Activated CD4-positive, alpha-beta T cell treated with anti-CD3 and anti-CD28 coated beads, Interleukin-2, amount 10 ng/mL, durations not matched to agents 7 days and 5 days (primary cell): Measurements from ENCODE around the gene LRRN4CL. TPM values are rescaled to one million over a fixed set of nuclear protein-coding genes. Genes with fewer than 3 reads are reported as not detected.
"Not testable (repeated sequence)": the region's sequence is repeated elsewhere in the genome, so short reads cannot be mapped to it uniquely, and the experiment has no call there.

Experiments used
- CTCF ChIA-PET: fragments of 350-600 bp; sonication (Branson Sonifier 250); formaldehyde crosslinking; loops from one replicate; lab custom pipeline; 2021; ENCODE audit warnings: antibody characterized with exemption; lab: Charles Lee
- POLR2A ChIA-PET: fragments of 350-600 bp; sonication (Branson Sonifier 250); formaldehyde crosslinking; loops from one replicate; lab custom pipeline; 2021; ENCODE audit warnings: antibody characterized with exemption; lab: Charles Lee
- DNase-seq: peaks from one replicate; pipeline ENCODE4 v3.0.0-alpha.2; 2020
- H3K27ac Mint-ChIP-seq: one replicate; pipeline ENCODE4 v1.8.0; 2021; ENCODE audit warnings: mild to moderate bottlenecking, moderate library complexity, mixed read lengths
- H3K27me3 Mint-ChIP-seq: one replicate; pipeline ENCODE4 v1.8.0; 2021; ENCODE audit warnings: mixed read lengths
- H3K36me3 Mint-ChIP-seq: one replicate; pipeline ENCODE4 v1.8.0; 2021; ENCODE audit warnings: low read depth, mixed read lengths
- H3K4me1 Mint-ChIP-seq: one replicate; pipeline ENCODE4 v1.8.0; 2021; ENCODE audit warnings: mixed read lengths
- H3K4me3 Mint-ChIP-seq: one replicate; pipeline ENCODE4 v1.8.0; 2021; ENCODE audit warnings: mild to moderate bottlenecking, moderate library complexity, mixed read lengths
- H3K9me3 Mint-ChIP-seq: one replicate; pipeline ENCODE4 v1.8.0; 2021; ENCODE audit warnings: mixed read lengths
- total RNA-seq, 2 experiments: library from RNA; stranded (reverse); gene quantifications; one replicate each; pipeline ENCODE4 v1.2.3, GENCODE V29; 2021

The LRRN4CL gene
- total RNA-seq, 2 experiments from 2014 or later: 0.17 to 0.40 TPM

DNA sequence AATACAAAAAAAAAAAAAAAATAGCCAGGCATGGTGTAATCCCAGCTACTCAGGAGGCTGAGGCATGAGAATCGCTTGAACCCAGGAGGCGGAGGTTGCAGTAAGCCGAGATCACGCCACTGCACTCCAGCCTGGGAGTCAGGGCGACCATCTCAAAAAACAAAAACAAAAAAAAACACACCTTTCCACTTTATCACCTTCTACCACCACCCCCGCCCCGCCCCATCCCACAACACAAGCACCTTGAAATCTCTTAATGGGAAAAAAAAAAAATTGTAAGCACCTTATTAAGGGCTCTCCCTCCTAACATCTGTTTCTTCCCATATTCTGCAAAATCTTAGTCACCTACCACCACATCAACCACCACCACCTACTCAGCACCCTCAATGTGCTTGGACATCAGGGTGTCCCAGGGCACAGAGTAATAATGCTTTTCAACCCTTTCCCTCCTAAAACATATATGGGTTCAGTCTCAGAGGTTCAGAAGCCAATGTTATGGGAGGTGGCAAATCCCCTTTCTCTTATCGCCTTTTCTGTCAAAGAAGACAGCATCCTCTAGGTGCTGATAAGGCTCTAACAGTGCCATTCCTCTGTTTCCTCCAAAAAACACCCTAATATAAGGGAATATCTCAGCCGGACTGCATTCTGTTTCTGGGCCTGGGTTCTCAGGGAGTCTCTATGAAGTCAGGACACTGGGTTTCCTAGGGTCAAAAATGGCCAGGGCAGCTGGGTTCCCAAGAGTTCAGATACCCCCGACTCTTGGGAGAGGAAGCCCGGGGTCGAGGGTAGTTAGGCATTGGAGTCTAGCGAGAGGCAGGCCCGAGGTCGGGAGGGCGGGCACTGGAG lies 36.9 kb downstream of the LRRN4CL start:
- ChIA-PET CTCF (interaction anchor here (1.0 to 1.1 kb wide), 5 partner anchors 12 to 119 kb away, joined by 3 to 4 read pairs (median 3); partner anchors contain the start of genes C11orf98, CSKMT and TAF6L), POLR2A (interaction anchor here (0.6 to 1.0 kb wide), 4 partner anchors 12 to 1545 kb away, joined by 3 to 13 read pairs (median 3); partner anchors contain the start of genes C11orf98 and CSKMT)
- Mint-ChIP-seq H3K9me3 (no peaks in the 10 kb centered on the region), H3K27me3 (no peaks in the 10 kb centered on the region), H3K36me3 (peaks cover 11% of the 10 kb centered on the region), H3K27ac (peak overlapping the region; percentile 91), H3K4me1 (peaks cover 27% of the 10 kb centered on the region), H3K4me3 (peak overlapping the region; percentile 91)
- no peak for DNase-seq

DNA sequence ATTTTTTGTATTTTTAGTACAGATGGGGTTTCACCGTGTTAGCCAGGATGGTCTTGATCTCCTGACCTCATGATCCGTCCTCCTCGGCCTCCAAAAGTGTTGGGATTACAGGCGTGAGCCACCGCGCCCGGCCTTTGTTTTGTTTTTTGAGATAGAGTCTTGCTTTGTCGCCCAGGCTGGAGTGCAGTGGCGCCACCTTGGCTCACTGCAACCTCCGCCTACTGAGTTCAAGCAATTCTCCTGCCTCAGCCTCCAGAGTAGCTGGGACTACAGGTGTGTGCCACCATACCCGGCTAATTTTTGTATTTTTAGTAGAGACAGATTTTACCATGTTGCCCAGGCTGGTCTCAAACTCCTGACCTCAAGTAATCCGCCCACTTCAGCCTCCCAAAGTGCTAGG lies 39.0 kb downstream of the LRRN4CL start:
- not testable (repeated sequence) for DNase-seq, H3K4me3 Mint-ChIP-seq, H3K27me3 Mint-ChIP-seq, H3K9me3 Mint-ChIP-seq
- Mint-ChIP-seq H3K27ac (peak overlapping the region; percentile 66), H3K4me1 (peaks cover 38% of the 10 kb centered on the region), H3K36me3 (peaks cover 15% of the 10 kb centered on the region)
- ChIA-PET CTCF (interaction anchor here (0.6 to 1.3 kb wide), 5 partner anchors 12 to 107 kb away, joined by 3 to 5 read pairs (median 3); partner anchors contain the start of genes LBHD1 and ROM1), POLR2A (interaction anchor here (0.6 kb wide), 1 partner anchor 69 kb away, joined by 3 read pairs; no protein-coding TSS in a partner anchor)

DNA sequence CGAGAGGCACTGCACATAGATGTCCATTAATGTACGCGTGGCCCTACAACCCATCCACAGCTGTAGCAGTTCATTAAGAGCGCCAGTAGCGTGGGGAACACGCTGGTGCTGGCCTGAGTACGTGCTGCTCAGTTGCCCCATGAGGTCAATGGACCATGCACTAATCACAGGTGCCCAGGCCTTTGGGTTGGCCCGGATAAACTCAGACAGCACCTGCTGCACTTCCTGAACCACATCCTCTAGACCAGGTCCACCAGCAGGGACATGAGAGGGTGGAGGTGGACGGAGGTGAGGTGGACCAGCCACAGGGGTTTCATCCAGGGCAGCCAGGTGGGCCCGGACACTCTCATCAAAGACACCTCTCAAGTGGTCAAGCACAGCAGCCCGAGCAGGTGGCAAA lies 39.8 kb downstream of the LRRN4CL start:
- H3K36me3 Mint-ChIP-seq: peaks cover 19% of the 10 kb centered on the region
- no peak for DNase-seq
- CTCF ChIA-PET: interaction anchor here (1.0 to 1.3 kb wide), 5 partner anchors 9 to 106 kb away, joined by 3 to 5 read pairs (median 3); partner anchors contain the start of genes ROM1 and UQCC3
- H3K27ac Mint-ChIP-seq: no peak overlapping the region
- peaks cover 44% of the 10 kb centered on the region for H3K4me1 Mint-ChIP-seq
- no peak overlapping the region for H3K4me3 Mint-ChIP-seq
- H3K9me3 Mint-ChIP-seq: no peaks in the 10 kb centered on the region
- H3K27me3 Mint-ChIP-seq: no peaks in the 10 kb centered on the region
- POLR2A ChIA-PET: interaction anchor here (0.6 to 0.7 kb wide), 3 partner anchors 23 to 68 kb away, joined by 3 to 5 read pairs (median 4); no protein-coding TSS in a partner anchor

DNA sequence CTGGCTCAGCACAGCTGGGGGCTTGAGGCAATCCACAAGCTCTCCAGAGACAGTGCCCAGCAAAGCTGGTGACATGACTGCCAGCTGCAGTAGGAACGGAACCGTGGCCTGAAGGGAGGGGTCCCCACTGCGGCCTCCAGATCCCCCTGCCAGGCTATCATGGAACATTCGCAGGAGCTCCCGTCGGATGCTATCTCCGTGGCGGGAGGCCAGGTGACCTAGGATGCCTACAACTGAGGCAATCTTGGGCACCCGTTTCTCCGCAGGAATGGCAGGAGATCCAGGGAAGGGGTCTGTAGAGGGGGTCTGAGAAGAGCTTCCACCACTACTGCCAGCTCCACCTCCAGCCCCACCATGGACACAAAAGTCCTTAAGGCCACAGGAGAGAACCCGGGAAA lies 40.4 kb downstream of the LRRN4CL start:
- Mint-ChIP-seq H3K27me3 (no peaks in the 10 kb centered on the region), H3K36me3 (peaks cover 24% of the 10 kb centered on the region), H3K4me1 (peaks cover 43% of the 10 kb centered on the region), H3K4me3 (no peak overlapping the region), H3K9me3 (no peaks in the 10 kb centered on the region), H3K27ac (no peak overlapping the region)
- no peak for DNase-seq
- POLR2A ChIA-PET: no interaction called here
- CTCF ChIA-PET: interaction anchor here (0.9 to 1.4 kb wide), 7 partner anchors 8 to 38 kb away, joined by 3 to 5 read pairs (median 4); partner anchors contain the start of genes ROM1 and UQCC3

DNA sequence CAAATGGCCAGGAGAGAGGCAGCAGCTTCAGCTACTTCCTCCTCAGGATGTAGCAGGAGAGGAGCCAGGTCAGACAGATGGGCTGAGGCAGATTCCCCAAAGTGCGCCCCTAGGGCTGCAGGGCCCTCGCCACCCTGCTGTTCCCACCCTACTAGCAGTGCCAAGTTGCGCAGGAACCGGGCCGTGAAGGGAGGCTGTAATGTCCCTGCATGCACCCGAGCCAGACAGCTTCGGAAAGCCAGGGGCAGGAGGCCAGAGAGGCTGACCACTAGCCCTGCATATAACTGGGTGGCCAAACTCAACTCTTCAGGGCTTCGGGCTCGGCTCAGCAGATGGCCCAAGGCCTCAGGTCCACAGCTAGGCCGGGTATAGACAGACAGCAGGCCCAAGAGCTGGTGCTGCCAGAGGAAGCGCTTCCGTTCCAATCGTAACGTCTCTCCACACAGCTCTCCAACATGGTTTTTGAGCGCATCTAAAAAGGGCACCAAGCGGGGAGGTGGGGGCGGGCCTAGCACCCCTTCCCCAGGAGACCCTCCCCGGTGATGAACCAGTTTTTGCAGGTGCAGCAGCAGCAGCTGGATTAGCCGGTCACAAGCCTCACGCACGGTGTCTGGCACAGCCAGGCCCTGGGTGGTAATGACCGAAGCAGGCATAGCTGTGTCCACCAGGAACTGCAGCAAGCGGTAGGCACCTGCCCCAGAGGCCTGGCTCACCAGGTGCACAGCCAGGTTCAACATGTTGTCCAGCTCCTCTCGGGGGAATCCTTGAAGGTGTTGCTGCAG lies 41.0 kb downstream of the LRRN4CL start:
- Mint-ChIP-seq H3K27ac (no peak overlapping the region), H3K9me3 (no peaks in the 10 kb centered on the region), H3K36me3 (peaks cover 24% of the 10 kb centered on the region), H3K27me3 (no peaks in the 10 kb centered on the region), H3K4me1 (peaks cover 40% of the 10 kb centered on the region), H3K4me3 (no peak overlapping the region)
- DNase-seq: no peak
- ChIA-PET CTCF (interaction anchor here (0.9 to 1.4 kb wide), 8 partner anchors 7 to 37 kb away, joined by 3 to 6 read pairs (median 4); partner anchors contain the start of genes C11orf98, CSKMT and UQCC3), POLR2A (no interaction called here)

DNA sequence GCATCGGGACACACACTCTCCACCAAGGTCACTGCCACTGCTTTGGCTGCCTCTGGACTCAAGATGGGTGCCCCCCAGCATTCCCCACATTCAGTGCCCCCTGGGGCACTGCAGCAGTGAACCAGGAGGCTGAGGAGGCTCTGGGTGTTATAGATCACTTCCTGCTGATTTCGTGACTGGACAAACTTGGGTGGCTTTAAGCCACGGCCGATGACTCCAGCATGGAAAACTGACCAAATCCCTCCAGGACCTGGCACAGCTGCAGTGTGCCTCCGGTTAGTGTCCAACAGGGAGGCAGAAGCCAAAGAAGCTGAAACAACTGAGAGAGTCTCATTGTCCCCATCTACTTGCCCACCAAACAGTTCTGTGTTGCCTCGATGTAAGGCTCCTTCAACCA lies 41.7 kb downstream of the LRRN4CL start:
- POLR2A ChIA-PET: no interaction called here
- CTCF ChIA-PET: interaction anchor here (1.1 to 1.4 kb wide), 3 partner anchors 17 to 24 kb away, joined by 3 to 6 read pairs (median 5); partner anchors contain the start of genes C11orf98 and CSKMT
- peaks cover 30% of the 10 kb centered on the region for H3K36me3 Mint-ChIP-seq
- DNase-seq: no peak
- H3K4me3 Mint-ChIP-seq: no peak overlapping the region
- no peaks in the 10 kb centered on the region for H3K27me3 Mint-ChIP-seq
- no peaks in the 10 kb centered on the region for H3K9me3 Mint-ChIP-seq
- H3K4me1 Mint-ChIP-seq: peaks cover 41% of the 10 kb centered on the region
- H3K27ac Mint-ChIP-seq: peak overlapping the region; percentile 25

DNA sequence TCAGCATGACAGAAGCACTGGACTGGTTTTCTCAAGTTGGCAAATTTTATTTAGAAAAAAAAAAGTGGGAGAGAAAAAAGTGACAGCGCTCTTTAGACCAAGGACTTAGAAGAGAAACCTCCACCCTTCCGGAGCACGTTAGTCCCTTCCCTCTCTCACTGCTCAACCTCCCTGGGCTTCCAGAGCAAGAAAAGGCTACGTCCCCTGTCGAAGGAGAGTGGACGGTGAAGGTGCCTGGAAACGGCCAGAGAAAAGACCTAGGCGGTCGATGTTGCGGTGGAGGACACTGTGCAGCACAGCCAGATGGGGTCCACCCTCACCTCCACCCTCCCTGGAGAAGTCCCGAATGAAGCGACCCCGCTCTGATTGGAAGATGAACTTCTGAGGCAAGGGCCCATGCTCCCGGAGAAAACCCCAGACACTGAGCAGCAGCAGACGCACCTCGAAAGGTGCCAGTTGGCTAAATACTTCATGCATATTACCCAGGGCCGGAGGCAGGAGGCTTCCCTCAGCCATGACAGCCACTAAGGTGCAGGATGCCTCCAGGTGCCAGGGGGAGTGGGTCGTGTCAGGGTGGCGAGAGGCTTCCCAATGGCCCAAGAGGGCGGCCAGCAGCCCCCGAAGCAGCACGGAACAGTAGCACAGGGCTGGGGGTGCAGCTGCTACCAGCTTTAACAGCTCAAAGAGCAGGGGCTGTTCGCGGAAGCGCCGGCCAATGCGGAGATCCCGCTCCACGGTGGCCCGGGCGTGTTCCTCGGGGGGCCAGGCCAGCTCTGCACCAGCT lies 42.3 kb downstream of the LRRN4CL start:
- Mint-ChIP-seq H3K4me3 (peak overlapping the region; percentile 97), H3K36me3 (peaks cover 30% of the 10 kb centered on the region), H3K9me3 (no peaks in the 10 kb centered on the region), H3K4me1 (peaks cover 41% of the 10 kb centered on the region), H3K27ac (peak overlapping the region; percentile 95), H3K27me3 (no peaks in the 10 kb centered on the region)
- DNase-seq: no peak
- ChIA-PET CTCF (interaction anchor here (1.1 to 1.4 kb wide), 4 partner anchors 18 to 139 kb away, joined by 3 to 6 read pairs (median 4); partner anchors contain the start of genes C11orf98, CSKMT and MTA2), POLR2A (interaction anchor here (0.6 to 1.5 kb wide), 4 partner anchors 18 to 194 kb away, joined by 3 to 7 read pairs (median 4); partner anchors contain the start of genes C11orf98, CSKMT and HNRNPUL2)

DNA sequence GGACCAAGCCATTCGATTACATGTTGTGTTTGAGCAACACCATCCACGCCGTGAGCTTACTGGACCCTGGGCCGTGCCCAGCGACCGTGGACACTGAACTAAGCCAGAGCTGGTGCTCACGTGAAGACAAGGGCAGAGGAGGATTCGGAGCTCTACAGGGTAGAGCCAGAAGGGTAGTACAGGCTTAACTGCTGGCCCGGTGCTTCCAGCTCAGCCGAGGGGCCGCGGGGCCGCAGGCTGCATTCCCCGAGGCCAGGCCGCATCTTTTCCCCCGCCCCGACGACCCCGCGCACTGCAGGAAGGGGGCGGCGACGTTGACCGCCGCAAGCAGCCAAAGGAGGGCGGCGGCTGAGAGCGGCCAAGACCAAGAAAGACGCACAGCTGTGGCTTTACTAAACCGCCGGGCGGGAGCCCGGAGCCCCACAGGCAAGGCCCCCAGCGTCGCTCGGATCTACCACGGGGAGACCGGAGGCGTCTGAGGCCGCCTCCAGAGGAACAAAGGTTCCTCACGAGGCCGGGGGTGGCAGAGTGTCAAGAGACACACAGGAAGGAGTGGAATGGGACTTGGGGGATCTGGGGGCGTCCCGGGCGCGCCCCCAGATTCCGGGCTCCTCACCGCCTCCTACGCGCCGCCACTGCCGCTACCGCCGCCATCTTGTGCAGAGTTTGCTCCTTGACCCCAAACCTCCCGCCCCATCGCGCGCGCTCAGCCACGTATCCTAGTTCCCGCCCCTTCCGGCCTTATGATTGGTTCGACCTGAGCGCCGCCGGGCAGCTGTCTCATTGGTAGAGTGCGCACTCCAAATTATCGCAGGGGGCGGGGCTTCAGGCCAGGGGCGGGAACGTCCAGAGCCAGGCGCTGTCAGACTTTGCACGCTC lies 43.1 kb downstream of the LRRN4CL start, which contains the start of gene GANAB:
Gene GANAB, minus strand, starts transcription at position 668 of the 879 bp plus-strand sequence. Its CDS starts 14 bp downstream, at position 654.
- Mint-ChIP-seq H3K9me3 (no peaks in the 10 kb centered on the region), H3K27me3 (no peaks in the 10 kb centered on the region), H3K4me1 (peaks cover 42% of the 10 kb centered on the region), H3K4me3 (peak within 1 kb of the TSS; percentile 97), H3K36me3 (peaks cover 30% of the 10 kb centered on the region), H3K27ac (peak within 1 kb of the TSS; percentile 95)
- POLR2A ChIA-PET: interaction anchor here (0.6 to 1.5 kb wide), 6 partner anchors 19 to 195 kb away, joined by 3 to 7 read pairs (median 3); partner anchors contain the start of genes C11orf98, CSKMT and HNRNPUL2
- CTCF ChIA-PET: interaction anchor here (0.6 to 1.4 kb wide), 3 partner anchors 8 to 140 kb away, joined by 3 to 4 read pairs (median 3); partner anchors contain the start of gene MTA2
- DNase-seq: peak; percentile 100

DNA sequence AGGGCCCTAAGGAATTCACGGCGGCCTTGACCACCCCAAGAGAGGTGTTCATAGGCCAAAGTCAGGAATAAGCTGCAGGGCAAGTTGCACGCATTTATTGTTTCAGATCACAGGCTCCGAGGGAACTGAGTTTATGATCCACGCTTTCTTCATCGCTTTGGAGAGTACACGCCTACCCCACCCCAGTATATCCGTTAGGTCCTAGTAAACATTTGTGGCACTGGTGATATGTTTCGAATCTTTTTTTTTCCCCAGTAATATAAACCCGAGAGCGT lies 43.7 kb downstream of the LRRN4CL start:
- Mint-ChIP-seq H3K27ac (peak overlapping the region; percentile 95), H3K9me3 (no peaks in the 10 kb centered on the region), H3K4me1 (peaks cover 45% of the 10 kb centered on the region), H3K36me3 (peaks cover 32% of the 10 kb centered on the region), H3K27me3 (no peaks in the 10 kb centered on the region), H3K4me3 (peak overlapping the region; percentile 97)
- POLR2A ChIA-PET: interaction anchor here (0.6 kb wide), 1 partner anchor 83 kb away, joined by 3 read pairs; no protein-coding TSS in a partner anchor
- no peak for DNase-seq
- CTCF ChIA-PET: interaction anchor here (0.6 to 1.4 kb wide), 3 partner anchors 8 to 141 kb away, joined by 3 to 4 read pairs (median 3); no protein-coding TSS in a partner anchor

- ChIA-PET POLR2A (no interaction called here), CTCF (interaction anchor here (0.6 to 1.5 kb wide), 5 partner anchors 10 to 220 kb away, joined by 3 to 7 read pairs (median 4); partner anchors contain the start of genes C11orf98 and CSKMT)
- H3K9me3 Mint-ChIP-seq: peaks cover 2% of the 10 kb centered on the region
- peak overlapping the region; percentile 32 for H3K4me3 Mint-ChIP-seq
- no peak for DNase-seq
- peaks cover 34% of the 10 kb centered on the region for H3K36me3 Mint-ChIP-seq
- H3K27me3 Mint-ChIP-seq: no peaks in the 10 kb centered on the region
- H3K27ac Mint-ChIP-seq: no peak overlapping the region
- peaks cover 50% of the 10 kb centered on the region for H3K4me1 Mint-ChIP-seq
Observed at GRCh38 chr11:62644220-62644619, 45.1 kb downstream of the LRRN4CL start.
